Eye (tissue), 1 donor: ENCODE data around the gene MC4R.
"Not testable (repeated sequence)": the region's sequence is repeated elsewhere in the genome, so short reads cannot be mapped to it uniquely, and the experiment has no call there.

Experiments used
- DNase-seq: peaks from one replicate; pipeline ENCODE4 v3.0.0-alpha.2; 2015

The MC4R gene

GRCh38 chr18:60372596-60372995 lies at the start of gene MC4R:
Gene MC4R (minus strand): TSS chr18:60372775. CDS start chr18:60372349, 426 bp downstream.
- DNase-seq, result peak; percentile 91

GRCh38 chr18:60422306-60422705 lies 49.7 kb upstream of the MC4R start:
- not testable (repeated sequence) for DNase-seq

- DNase-seq, result no peak
Observed at GRCh38 chr18:60421356-60422118, 49.0 kb upstream of the MC4R start.

DNA sequence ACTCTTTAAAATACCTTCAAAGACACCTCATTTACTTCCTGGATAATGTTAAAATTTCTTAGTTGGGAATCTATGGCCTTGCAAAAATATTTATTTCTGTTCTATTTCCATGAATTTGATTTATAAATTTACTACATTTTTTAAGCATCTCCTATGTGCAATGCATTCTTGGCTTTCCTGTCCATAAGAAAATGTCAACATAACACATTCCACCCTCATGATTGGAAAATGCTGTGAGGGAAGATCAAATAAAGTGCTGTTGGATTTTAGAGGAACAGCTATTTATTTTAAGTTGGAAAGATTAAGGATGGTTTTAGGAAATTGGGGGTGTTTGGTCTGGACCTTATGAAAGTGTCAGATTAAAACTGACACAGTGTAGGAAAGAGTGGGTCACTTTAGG lies 45.4 kb upstream of the MC4R start:
- DNase-seq, result no peak

GRCh38 chr18:60413944-60414547 lies 41.5 kb upstream of the MC4R start:
- no peak for DNase-seq

- DNase-seq, result no peak
Observed at GRCh38 chr18:60411715-60412114, 39.1 kb upstream of the MC4R start.

DNA sequence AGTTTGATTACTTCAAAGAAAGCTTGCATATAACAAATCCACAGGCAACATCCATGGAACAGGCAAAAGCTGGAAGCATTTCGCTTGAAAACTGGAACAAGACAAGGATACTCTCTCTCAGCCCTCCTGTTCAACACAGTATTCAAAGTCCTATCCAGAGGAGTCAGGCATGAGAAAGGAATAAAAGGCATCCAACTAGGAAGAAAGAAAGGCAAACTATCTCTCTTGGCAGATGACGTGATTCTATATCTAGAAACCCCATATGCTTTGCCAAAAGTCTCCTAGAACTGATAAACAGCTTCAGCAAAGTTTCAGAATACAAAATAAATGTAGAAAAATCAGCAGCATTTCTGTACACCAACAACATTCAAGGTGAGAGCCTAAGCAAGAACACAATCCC lies 34.1 kb upstream of the MC4R start:
- DNase-seq, result no peak

GRCh38 chr18:60404486-60405085 lies 32.0 kb upstream of the MC4R start:
- no peak for DNase-seq

DNA sequence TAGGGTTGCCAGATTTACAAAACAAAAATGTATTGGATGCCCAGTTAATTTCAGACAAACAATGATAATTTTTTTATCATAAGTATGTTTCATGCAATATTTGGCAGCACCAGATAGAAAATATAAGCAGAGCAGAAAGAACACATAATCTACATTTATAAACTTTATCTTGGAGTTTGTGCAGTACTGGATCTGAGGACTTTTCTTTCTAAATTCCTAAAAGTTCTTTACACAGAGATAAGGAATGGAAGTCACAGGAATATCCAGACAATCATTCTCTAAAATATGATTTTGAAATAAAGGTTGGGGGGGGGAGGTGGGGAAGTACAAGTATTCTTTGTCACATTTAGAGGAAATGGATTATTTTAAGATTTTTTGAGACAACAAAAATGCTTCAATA lies 28.8 kb upstream of the MC4R start:
- no peak for DNase-seq

DNA sequence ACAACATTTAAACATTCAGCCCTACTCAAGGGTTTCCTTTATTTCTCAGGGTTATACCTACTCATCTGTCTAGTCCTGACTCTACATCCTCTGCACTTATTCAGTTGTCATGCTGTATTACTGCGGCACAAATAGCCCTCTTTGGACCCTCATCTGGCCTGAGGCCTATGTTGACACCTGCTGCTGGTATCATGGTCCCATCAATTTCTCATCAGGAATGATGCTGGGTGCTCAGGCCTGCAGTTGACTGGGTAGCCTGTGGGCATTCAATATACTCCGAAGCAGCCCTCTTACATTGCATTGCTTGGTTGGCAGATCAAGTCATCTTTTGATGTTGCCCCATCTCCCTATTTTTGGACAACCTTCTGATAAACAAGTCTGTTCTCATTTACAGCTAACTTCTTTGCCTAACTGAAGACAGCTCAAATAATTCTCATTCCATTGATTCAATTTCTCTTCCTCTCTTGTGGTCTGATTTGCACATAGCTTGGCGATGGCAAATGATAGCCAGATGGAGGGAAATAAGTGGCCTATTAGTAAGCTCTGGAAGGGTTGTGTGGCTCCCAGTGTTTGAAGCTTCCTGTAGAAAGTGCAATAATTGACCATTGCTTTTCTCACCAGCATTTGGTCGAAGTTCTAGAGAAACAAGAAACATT lies 19.1 kb upstream of the MC4R start:
- DNase-seq, result no peak

DNA sequence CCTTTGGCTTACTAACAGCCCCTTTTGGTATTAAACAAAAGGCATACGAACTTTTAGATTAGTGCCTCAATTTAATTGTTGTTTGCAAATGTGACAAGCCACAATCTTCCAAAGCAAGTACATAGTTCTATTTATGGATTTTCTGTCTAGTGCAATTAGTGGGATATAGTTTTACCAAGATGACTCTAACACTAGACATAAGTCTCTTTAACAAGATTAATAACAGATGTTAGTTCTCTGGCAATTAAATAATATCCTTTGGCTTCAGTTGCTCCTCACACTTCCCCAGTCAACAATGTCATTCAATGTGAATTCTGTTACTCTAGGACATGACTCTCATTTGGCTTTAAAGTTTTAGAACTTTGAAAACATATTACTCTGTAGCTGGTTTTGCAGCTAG lies 16.7 kb upstream of the MC4R start:
- DNase-seq, result peak; percentile 41

GRCh38 chr18:60385693-60386092 lies 13.1 kb upstream of the MC4R start:
- DNase-seq, result no peak

DNA sequence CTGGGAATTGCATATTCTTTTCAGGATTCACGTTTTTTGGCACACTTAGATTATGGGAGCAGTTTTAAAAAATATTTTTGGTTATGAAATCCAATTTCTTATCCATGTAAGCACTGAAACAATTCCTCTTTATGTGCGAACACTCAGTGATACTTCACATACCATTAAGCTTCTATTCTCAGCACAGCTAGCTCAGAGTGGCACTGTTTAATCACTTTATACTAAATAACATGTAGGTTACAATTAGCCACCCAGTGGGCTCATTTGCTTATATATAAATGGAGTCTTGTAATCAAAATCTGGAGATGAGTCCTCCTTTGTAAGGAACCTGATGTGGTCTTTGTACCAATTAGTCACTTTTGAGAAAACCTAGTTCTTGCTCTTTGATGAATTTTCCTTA lies 11.3 kb upstream of the MC4R start:
- DNase-seq, result no peak

GRCh38 chr18:60377778-60378469 lies 5.3 kb upstream of the MC4R start:
- DNase-seq, result no peak

- no peak for DNase-seq
Observed at GRCh38 chr18:60372132-60372531, 443 bp downstream of the MC4R start.

GRCh38 chr18:60358516-60358915 lies 14.1 kb downstream of the MC4R start:
- DNase-seq, result no peak

- DNase-seq, result no peak
Observed at GRCh38 chr18:60350941-60351340, 21.6 kb downstream of the MC4R start.

- DNase-seq, result no peak
Observed at GRCh38 chr18:60350150-60350549, 22.4 kb downstream of the MC4R start.

GRCh38 chr18:60347526-60348045 lies 25.0 kb downstream of the MC4R start:
- DNase-seq, result no peak

DNA sequence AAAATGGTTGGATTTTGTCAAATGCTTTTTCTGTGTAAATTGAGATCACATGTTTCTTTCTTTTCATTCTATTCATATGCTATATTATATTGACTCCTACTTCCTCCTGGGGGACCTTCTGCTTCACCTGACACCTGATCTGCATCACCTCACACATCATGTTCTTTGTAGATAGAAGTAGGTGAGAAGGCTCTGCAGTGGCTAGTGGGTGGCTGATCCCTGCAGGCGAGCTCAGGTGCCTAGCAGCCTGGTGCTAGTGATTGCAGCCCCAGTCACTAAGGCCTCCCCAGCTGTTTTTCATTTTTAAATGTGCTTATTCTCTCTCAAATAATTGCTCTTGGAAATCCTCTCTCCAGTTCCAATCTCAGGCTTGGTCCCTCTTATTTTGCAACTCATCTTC lies 33.6 kb downstream of the MC4R start:
- no peak for DNase-seq

DNA sequence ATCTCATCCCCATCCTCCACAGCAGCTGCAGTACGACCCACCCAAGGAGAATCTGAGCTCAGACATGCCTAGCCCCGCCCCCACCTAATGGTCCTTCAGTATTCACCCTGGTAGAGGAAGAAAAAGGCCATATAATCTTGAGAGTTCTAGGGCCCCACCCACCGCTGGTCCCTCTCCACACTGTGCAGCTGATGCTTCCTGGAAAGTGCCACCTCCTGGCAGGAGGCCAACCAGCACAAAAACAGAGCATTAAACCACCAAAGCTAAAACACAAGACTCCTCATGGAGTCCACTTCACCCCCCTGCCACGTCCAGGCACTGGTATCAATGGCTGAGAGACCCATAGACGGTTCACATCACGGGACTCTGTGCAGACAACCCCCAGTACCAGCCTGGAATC lies 40.7 kb downstream of the MC4R start:
- no peak for DNase-seq

GRCh38 chr18:60329131-60329530 lies 43.4 kb downstream of the MC4R start:
- no peak for DNase-seq

DNA sequence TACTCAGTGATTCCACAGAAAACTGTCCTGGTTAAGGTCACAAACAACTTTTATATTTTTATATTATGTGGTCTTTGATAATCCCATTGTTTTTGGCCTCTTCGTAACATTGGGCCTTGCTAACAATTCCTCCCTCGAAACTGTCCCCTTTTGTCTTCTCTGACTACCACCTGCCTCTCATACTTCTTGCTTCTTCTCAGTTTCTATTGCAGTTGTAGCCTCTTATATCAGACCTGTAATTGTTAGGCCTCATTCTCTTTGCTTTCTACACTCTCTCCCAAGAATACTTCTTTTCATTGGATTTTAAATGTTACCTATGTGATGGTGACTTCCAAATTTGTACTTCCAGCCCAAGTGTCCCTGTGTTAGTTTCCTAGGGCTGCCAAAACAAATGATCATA lies 44.7 kb downstream of the MC4R start:
- no peak for DNase-seq
